HG03439 (cell line): ENCODE results near the gene RINT1.
"Not testable (repeated sequence)": the region's sequence is repeated elsewhere in the genome, so short reads cannot be mapped to it uniquely, and the experiment has no call there.

Experiments
- ATAC-seq: cut with Tn5 transposase; IDR thresholded peaks from one replicate; pipeline ENCODE4 v1.9.1; 2021; ENCODE audit warnings: mild to moderate bottlenecking, moderate library complexity; ENCODE audit not compliant: unreplicated experiment

RINT1 gene

GRCh38 chr7:105531792-105532671, at the start of gene RINT1:
TSS of gene RINT1 (plus strand) at chr7:105532201. CDS start at chr7:105532316, 115 bp downstream.
- ATAC-seq = peak; percentile 98

GRCh38 chr7:105487579-105488571, 44.1 kb upstream of the RINT1 start:
- ATAC-seq = no peak

- no peak for ATAC-seq
These were observed 42.6 kb upstream of the RINT1 start for GRCh38 chr7:105489409-105489808.

GRCh38 chr7:105493196-105493922, 38.6 kb upstream of the RINT1 start:
- ATAC-seq = no peak

- no peak for ATAC-seq
These were observed 38.1 kb upstream of the RINT1 start for GRCh38 chr7:105493923-105494315.

- ATAC-seq = no peak
These were observed 35.5 kb upstream of the RINT1 start for GRCh38 chr7:105496521-105496920.

DNA sequence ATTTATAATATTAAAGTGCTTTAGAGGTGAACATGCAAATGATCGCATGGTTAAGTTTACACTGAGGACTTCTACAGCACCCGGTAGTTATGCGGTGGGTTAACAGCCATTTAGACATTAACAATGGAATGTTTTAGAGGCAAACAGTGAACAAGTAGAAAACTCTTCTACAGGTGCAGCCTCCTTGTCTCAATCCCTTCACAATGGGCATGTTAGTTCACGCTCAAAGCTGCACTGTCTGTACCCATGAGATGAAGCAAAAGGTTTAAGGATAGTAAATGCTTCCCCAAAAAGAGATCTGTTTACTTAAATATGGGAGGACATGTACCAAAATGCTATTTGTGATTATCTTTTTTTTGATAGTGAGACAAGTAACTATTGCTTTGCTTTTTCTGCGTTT, 35.0 kb upstream of the RINT1 start:
- no peak for ATAC-seq

- ATAC-seq = no peak
These were observed 29.8 kb upstream of the RINT1 start for GRCh38 chr7:105502173-105502572.

DNA sequence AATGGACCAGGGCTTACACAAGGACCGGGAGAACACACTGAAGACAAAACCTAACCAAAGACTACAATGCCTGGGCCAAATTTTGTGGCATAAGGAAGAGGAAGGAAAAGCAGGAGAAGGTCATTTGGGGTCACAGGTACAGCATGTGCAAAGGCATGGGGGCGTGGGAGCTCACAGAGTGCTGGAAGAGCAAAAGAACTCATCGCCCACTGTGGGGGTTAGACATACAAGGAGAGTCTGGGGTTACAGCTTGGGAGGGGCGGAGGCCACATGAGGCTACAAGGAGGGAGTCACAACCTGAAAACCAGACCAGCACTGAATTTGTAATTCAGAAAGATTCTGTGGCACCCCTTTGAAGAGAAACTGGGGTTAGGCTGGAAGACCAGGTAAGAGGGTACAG, 19.6 kb upstream of the RINT1 start:
- no peak for ATAC-seq

DNA sequence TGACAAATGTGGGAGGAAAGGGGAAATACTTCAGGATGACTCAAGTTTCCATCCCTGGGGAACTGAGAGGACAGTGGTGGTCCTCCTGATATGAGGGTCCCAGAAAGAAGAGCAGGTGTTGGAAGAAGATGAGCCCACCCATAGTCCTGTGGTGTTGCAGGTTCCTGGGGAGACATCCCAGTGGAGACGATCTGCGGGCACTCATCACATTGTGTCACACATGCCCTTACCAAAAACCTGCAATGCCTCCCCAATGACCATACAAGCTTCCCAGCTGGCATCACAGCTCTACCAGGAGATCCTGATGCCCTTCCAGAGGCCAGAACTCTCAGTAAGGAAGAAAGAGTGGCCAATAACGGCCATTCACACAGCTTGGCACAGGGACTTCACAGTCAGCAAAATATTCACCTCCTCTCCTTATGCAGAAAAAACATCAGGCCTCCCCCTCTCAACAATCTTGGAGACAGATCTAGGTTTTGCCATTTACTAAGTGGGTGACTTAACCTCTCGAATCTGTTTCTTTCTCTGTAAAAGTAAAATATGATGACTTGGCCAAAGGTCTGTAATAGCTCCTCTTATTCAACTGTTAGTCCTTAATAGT, 19.0 kb upstream of the RINT1 start:
- no peak for ATAC-seq

- not testable (repeated sequence) for ATAC-seq
These were observed 16.4 kb upstream of the RINT1 start for GRCh38 chr7:105515610-105516009.

DNA sequence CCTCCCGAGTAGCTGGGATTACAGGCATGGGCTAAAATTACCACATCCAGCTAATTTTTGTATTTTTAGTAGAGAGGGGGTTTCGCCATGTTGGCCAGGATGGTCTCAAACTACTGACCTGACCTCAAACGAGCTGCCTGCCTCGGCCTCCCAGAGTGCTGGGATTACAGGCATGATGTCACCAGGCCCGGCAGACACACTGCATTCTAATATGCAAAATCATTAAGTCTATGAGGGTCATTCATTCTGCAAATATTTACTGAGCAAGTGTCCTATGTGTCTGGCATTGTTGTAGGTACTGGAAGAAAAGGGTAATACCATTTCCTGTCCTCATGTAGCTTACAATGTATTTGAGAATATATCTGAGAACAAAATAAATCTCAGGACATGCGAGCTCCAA, 12.6 kb upstream of the RINT1 start:
- no peak for ATAC-seq

- not testable (repeated sequence) for ATAC-seq
These were observed 11.4 kb upstream of the RINT1 start for GRCh38 chr7:105520620-105521019.

DNA sequence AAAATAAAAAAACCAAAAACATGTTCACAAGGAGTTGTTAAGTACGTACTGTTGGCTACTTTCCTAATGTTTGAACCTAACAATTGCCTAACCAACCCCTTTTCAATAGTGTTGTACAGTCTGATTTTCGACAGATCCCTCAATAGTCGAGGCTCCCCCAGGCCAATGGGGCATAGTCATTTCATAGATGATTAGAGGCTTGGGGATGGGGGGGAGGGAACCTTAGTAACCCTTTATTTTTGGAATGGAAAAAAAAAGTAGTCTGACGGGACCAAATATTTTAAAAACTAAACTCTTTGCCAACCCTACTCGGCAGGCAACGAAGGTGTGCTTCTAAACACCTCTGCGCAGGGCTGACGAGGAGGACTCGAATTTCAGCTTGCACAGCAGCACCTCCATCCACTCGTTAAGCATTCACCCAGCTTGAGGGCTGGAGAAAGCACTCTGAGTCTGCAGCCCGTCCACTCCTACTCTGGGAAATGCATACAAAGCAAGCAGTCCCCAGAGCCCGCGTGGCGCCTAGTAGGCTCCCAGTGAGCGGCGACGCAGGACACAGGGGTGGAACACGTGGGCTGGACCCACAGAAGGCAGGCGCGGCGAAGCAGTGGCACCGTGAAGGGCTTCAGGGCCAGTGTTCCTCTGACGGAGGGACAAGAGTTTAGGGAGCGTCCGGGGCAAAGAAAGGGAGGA, 10.8 kb upstream of the RINT1 start:
- ATAC-seq = peak; percentile 30

DNA sequence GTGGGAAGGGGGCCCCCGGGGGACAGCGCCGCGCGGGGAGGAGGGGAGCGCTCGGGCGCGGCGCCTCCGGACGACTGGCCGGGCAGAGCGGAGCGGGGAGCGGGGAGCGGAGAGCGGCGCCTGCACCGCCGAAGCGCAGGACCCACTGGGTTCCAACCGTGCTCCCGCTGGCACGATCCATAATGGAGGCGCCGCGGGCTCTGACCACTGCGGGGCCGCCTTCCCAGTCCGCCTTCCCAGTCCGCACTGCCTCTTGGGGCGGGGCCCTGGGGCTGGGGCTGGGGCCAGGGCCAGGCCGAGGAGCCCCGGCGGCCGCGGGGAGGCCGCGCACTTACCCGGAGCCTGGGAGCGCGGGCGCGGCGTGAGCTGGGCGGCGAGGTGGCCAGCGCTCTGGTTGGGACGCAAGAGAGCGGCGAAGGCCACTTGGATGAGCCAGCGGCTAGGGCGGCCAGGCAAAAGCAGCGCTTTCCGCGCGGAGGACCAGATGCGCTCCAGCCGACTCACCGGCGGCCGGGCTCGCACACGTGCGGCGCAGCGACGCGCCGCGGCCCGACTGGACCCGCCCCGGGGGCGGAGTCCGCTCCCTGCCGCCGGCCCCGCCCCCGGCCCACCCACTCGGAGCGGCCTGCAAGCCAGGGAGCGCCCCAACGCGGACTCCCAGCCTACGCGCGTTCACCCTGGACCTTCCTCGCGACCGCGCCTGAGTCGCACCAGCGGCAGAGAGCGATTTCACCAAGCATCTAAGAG, 10.1 kb upstream of the RINT1 start, which contains the start of gene PUS7:
Gene PUS7, minus strand, starts transcription at position 555 of the 747 bp plus-strand sequence. CDS start 13,759 bp downstream, outside the sequence.
- peak; percentile 83 for ATAC-seq

DNA sequence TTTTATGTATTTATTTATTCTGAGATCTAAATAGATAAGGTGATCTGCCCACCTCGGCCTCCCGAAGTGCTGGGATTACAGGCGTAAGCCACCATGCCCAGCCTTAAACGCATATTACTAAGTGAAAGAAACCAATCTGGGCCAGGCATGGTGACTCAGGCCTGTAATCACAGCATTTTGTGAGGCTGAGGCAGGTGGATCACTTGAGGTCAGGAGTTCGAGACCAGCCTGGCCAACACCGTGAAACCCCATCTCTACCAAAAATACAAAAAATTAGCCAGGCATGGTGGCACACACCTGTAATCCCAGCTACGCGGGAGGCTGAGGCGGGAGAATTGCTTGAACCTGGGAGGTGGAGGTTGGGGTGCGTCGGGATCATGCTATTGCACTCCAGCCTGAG, 7.6 kb upstream of the RINT1 start:
- not testable (repeated sequence) for ATAC-seq

DNA sequence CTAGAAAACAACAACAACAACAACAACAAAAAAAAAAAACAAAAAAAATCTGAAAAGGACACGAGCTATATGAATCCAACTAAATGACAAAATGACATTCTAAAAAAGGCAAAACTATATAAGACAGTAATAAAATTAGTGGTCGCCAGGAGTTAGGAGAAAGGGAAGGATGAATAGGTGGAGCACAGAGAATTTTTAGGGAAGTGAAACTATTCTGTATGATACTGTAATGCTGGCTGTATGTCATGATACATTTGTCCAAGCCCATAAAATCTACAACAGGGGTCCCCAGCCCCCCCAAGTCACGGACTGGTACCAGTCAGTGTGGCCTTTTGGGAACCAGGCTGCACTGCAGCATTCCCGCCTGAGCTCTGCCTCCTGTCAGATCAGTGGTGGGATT, 7.2 kb upstream of the RINT1 start:
- ATAC-seq = no peak

- ATAC-seq = not testable (repeated sequence)
These were observed 4.3 kb upstream of the RINT1 start for GRCh38 chr7:105527737-105528136.

- no peak for ATAC-seq
These were observed 1.9 kb upstream of the RINT1 start for GRCh38 chr7:105530126-105530525.
